Naive B cell (primary cell): Measurements from ENCODE around the gene MCCC1. TPM values are rescaled to one million over a fixed set of nuclear protein-coding genes. Genes with fewer than 3 reads are reported as not detected.
A peak's percentile ranks its signal among the peaks of the same experiment; 100 is the strongest.

Source experiments
- ATAC-seq, 2 donors: fragments of 150-1000 bp; cut with Tn5 transposase; 2 replicates each; pipeline ENCODE4 v1.10.0; 2021; ENCODE audit warnings: low read depth in 2 of 2, mild to moderate bottlenecking in 2 of 2, moderate library complexity in 2 of 2
- DNase-seq: peaks from one replicate; pipeline ENCODE4 v3.0.0; 2022
- H3K27ac Mint-ChIP-seq, 6 donors: one replicate each; pipeline ENCODE4 v1.8.0; 2020 to 2022; ENCODE audit warnings: mild to moderate bottlenecking in 6 of 6, mixed read lengths in 6 of 6, moderate library complexity in 5 of 6, inconsistent platforms in 2 of 6
- H3K27me3 Mint-ChIP-seq, 3 donors: one replicate each; pipeline ENCODE4 v1.8.0; 2021 to 2022; ENCODE audit warnings: mixed read lengths in 3 of 3, mild to moderate bottlenecking in 1 of 3
- H3K36me3 Mint-ChIP-seq, 2 donors: one replicate each; pipeline ENCODE4 v1.8.0; 2020 to 2022; ENCODE audit warnings: mixed read lengths in 2 of 2, inconsistent platforms in 1 of 2, mild to moderate bottlenecking in 1 of 2
- H3K4me1 Mint-ChIP-seq, 3 donors: one replicate each; pipeline ENCODE4 v1.8.0; 2020 to 2022; ENCODE audit warnings: mixed read lengths in 3 of 3, inconsistent platforms in 1 of 3, mild to moderate bottlenecking in 1 of 3, moderate library complexity in 1 of 3
- H3K4me3 Mint-ChIP-seq, 8 donors: one replicate each; pipeline ENCODE4 v1.8.0; 2020 to 2022; ENCODE audit warnings: mild to moderate bottlenecking in 8 of 8, mixed read lengths in 8 of 8, moderate library complexity in 8 of 8, inconsistent platforms in 2 of 8
- H3K9me3 Mint-ChIP-seq, 7 donors: one replicate each; pipeline ENCODE4 v1.8.0; 2020 to 2022; ENCODE audit warnings: mixed read lengths in 7 of 7, mild to moderate bottlenecking in 5 of 7, inconsistent platforms in 2 of 7, moderate library complexity in 1 of 7
- polyA plus RNA-seq, 6 donors: library from polyadenylated mRNA; unstranded; fragments of 300-500 nt; fragmentation: Illumina TruSeq; gene quantifications; one replicate each; pipeline ENCODE4 v1.2.3, GENCODE V29; 2021; ENCODE audit warnings: low read depth in 6 of 6

The MCCC1 gene
- polyA plus RNA-seq, 6 donors from 2014 or later, result 26.9 to 37.7 (median 34.2) TPM

DNA sequence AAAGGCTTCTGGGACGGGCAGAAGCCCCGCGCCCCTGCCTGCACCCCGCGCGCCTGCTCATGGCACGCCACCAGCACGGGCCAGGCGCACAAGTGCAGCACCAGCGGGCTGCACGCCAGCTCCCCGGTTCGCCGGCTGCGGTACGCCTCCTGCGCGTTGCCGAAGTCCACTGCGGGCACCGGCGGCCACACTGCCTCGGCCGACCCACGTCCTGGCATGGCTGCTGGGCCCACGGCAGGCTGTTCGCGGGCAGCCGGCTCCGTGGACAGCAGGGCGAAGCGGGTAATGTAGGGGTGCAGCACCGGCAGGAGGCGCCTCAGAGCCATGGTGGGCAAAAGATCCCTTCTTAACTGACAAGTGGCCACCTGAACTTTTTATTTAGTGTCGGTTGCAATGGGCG is 34.8 kb downstream of the MCCC1 start:
- DNase-seq (no peak), ATAC-seq (no peak)
- H3K27ac Mint-ChIP-seq, result peak overlapping the region in 1 of 6 donors; percentile 1
- no peak overlapping the region for H3K4me3 Mint-ChIP-seq
- no peaks in the 10 kb centered on the region for H3K27me3 Mint-ChIP-seq
- no peaks in the 10 kb centered on the region for H3K4me1 Mint-ChIP-seq
- H3K36me3 Mint-ChIP-seq, result peaks cover 19 to 33% of the 10 kb centered on the region in 2 donors
- no peaks in the 10 kb centered on the region for H3K9me3 Mint-ChIP-seq

GRCh38 chr3:183061391-183062172 is 37.7 kb downstream of the MCCC1 start:
- H3K4me1 Mint-ChIP-seq, result no peaks in the 10 kb centered on the region
- peak overlapping the region in 1 of 6 donors; percentile 34 for H3K27ac Mint-ChIP-seq
- peaks cover 13 to 19% of the 10 kb centered on the region in 2 donors for H3K36me3 Mint-ChIP-seq
- no peak overlapping the region for H3K4me3 Mint-ChIP-seq
- DNase-seq (no peak), ATAC-seq (no peak)
- no peaks in the 10 kb centered on the region for H3K27me3 Mint-ChIP-seq
- no peaks in the 10 kb centered on the region for H3K9me3 Mint-ChIP-seq

GRCh38 chr3:183058351-183058750 is 40.9 kb downstream of the MCCC1 start:
- Mint-ChIP-seq H3K27ac (no peak overlapping the region), H3K4me3 (no peak overlapping the region), H3K36me3 (peaks cover 0 to 7% of the 10 kb centered on the region in 2 donors), H3K9me3 (no peaks in the 10 kb centered on the region), H3K4me1 (no peaks in the 10 kb centered on the region), H3K27me3 (no peaks in the 10 kb centered on the region)
- ATAC-seq (no peak), DNase-seq (no peak)

- no peak overlapping the region for H3K27ac Mint-ChIP-seq
- no peak for DNase-seq
- H3K9me3 Mint-ChIP-seq, result peaks cover 0 to 6% (median 0%) of the 10 kb centered on the region in 7 donors
- no peak overlapping the region for H3K4me3 Mint-ChIP-seq
- ATAC-seq, result no peak
- H3K36me3 Mint-ChIP-seq, result peaks cover 30 to 31% of the 10 kb centered on the region in 2 donors
- no peaks in the 10 kb centered on the region for H3K27me3 Mint-ChIP-seq
- H3K4me1 Mint-ChIP-seq, result peaks cover 14 to 16% (median 15%) of the 10 kb centered on the region in 3 donors
Measured at GRCh38 chr3:183050706-183051105, 48.6 kb downstream of the MCCC1 start.

DNA sequence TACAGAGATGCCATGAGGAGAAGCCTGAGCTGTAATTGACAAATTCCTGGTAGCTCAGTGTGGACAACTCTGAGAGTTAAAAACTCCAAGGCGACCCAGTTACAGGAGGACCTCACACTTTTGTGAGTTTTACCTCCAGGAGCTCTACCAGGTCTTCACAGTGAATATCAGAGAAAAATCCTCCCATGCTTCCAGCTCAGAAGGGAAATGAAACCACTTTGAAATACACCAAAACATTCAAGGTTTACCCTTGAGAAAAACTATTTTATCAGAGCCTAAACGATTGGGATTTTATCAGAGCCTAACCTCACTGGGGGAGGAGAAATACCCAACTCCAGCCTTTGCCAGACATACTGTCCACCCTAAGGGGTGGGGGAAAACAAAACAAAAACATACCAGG is 52.4 kb downstream of the MCCC1 start:
- DNase-seq, result no peak

GRCh38 chr3:183044547-183045229 is 54.6 kb downstream of the MCCC1 start:
- no peaks in the 10 kb centered on the region for H3K27me3 Mint-ChIP-seq
- peak overlapping the region in 4 of 8 donors; percentile 6 to 66 (median 42) for H3K4me3 Mint-ChIP-seq
- peaks cover 22 to 30% (median 29%) of the 10 kb centered on the region in 3 donors for H3K4me1 Mint-ChIP-seq
- H3K36me3 Mint-ChIP-seq, result peaks cover 29 to 34% of the 10 kb centered on the region in 2 donors
- H3K9me3 Mint-ChIP-seq, result no peaks in the 10 kb centered on the region
- DNase-seq, result no peak
- H3K27ac Mint-ChIP-seq, result peak overlapping the region in 5 of 6 donors; percentile 30 to 89 (median 59)
- peak; percentile 74 to 80 for ATAC-seq

More for the DNA sequence above, 52.4 kb downstream of the MCCC1 start:
- H3K27me3 Mint-ChIP-seq, result no peaks in the 10 kb centered on the region
- H3K27ac Mint-ChIP-seq, result peak overlapping the region; percentile 18 to 90 (median 53)
- peaks cover 22 to 30% (median 25%) of the 10 kb centered on the region in 3 donors for H3K4me1 Mint-ChIP-seq
- peak in 1 of 2 donors; percentile 52 for ATAC-seq
- peak overlapping the region in 4 of 8 donors; percentile 16 to 60 (median 32) for H3K4me3 Mint-ChIP-seq
- peaks cover 37 to 42% of the 10 kb centered on the region in 2 donors for H3K36me3 Mint-ChIP-seq
- H3K9me3 Mint-ChIP-seq, result peaks cover 0 to 6% (median 0%) of the 10 kb centered on the region in 7 donors

- H3K36me3 Mint-ChIP-seq, result peaks cover 32 to 48% of the 10 kb centered on the region in 2 donors
- no peaks in the 10 kb centered on the region for H3K27me3 Mint-ChIP-seq
- ATAC-seq (no peak), DNase-seq (no peak)
- H3K4me1 Mint-ChIP-seq, result peaks cover 0 to 4% (median 0%) of the 10 kb centered on the region in 3 donors
- no peak overlapping the region for H3K4me3 Mint-ChIP-seq
- no peaks in the 10 kb centered on the region for H3K9me3 Mint-ChIP-seq
- no peak overlapping the region for H3K27ac Mint-ChIP-seq
Measured at GRCh38 chr3:183038757-183039156, 60.5 kb downstream of the MCCC1 start.

GRCh38 chr3:183038221-183038620 is 61.1 kb downstream of the MCCC1 start:
- Mint-ChIP-seq H3K4me1 (peaks cover 0 to 4% (median 0%) of the 10 kb centered on the region in 3 donors), H3K36me3 (peaks cover 35 to 47% of the 10 kb centered on the region in 2 donors), H3K9me3 (no peaks in the 10 kb centered on the region), H3K27ac (peak overlapping the region in 1 of 6 donors; percentile 29), H3K4me3 (peak overlapping the region in 1 of 8 donors; percentile 16), H3K27me3 (no peaks in the 10 kb centered on the region)
- ATAC-seq (no peak), DNase-seq (no peak)

DNA sequence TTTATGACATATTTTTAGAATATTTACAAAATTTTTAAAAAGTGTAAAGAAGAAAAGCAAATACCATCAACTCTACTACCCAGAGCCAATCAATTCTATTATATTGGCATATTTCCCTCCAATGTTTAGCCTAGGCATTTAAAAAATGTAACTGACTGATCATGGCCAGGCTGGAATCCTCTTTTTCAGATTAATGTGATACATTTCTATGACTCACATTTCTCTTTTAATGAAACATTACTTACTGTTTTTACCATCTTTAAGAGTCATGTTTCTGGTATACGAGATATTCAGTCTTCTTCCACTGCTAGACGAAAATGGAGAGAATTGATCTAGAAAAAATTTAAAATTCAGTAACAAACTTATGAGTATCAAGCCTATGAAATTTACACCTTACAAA is 65.5 kb downstream of the MCCC1 start:
- Mint-ChIP-seq H3K4me3 (no peak overlapping the region), H3K36me3 (peaks cover 47 to 57% of the 10 kb centered on the region in 2 donors), H3K27me3 (no peaks in the 10 kb centered on the region), H3K4me1 (no peaks in the 10 kb centered on the region), H3K27ac (no peak overlapping the region), H3K9me3 (peaks cover 0 to 6% (median 0%) of the 10 kb centered on the region in 7 donors)
- no peak for DNase-seq
- ATAC-seq, result no peak

DNA sequence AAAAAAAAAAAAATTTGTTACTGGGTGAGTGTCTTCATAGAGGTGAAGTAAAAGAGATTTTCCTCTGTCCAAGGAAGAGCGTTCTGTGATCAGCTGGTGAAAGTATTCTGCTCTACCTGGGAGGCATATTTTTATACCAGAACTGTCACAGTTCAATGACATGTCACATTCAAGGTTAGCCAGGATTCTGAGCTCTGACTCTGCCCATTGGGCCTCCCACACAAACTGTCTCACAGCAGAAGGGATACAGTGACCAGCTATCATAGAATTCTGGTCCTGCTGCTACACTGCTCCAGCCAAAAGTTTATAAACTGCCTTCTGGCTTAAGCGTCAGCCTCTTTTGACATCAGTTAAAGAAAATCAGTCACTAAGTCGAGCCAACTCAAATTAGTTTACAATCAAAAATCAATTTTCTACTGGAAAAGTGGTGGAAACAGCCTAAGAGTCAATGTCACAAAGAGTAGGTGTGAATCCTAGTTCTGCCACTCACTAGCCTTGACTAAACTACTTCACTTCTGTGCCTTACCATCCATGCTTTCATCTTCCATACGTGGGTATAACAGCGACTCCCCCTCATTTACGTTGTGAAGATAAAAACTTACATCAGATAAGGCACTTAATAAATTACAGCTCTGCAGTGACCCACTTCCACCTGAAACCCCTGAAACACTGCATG is 66.3 kb downstream of the MCCC1 start:
- no peak overlapping the region for H3K4me3 Mint-ChIP-seq
- DNase-seq (no peak), ATAC-seq (no peak)
- H3K27ac Mint-ChIP-seq, result no peak overlapping the region
- H3K4me1 Mint-ChIP-seq, result no peaks in the 10 kb centered on the region
- H3K36me3 Mint-ChIP-seq, result peaks cover 53 to 59% of the 10 kb centered on the region in 2 donors
- no peaks in the 10 kb centered on the region for H3K27me3 Mint-ChIP-seq
- H3K9me3 Mint-ChIP-seq, result peaks cover 0 to 7% (median 2%) of the 10 kb centered on the region in 7 donors

DNA sequence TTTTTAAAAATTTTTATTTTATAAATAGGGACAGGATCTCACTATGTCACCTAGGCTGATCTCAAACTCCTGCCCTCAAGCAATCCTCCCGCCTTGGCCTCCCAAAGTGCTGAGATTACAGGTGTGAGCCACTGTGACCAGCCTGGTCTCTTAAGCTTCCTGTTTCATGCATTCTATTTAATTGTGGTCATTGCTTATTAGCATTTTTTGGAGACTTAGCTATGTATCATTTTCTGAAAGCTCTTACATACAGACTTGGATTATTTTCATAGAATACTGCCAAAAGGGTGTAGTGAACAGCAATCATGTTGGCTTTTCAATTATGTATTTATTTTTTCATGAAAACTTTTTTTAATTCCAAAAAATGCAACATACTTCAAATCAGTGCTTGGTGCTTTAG is 67.5 kb downstream of the MCCC1 start:
- no peak overlapping the region for H3K4me3 Mint-ChIP-seq
- H3K36me3 Mint-ChIP-seq, result peaks cover 46 to 56% of the 10 kb centered on the region in 2 donors
- no peak overlapping the region for H3K27ac Mint-ChIP-seq
- ATAC-seq, result no peak
- H3K27me3 Mint-ChIP-seq, result no peaks in the 10 kb centered on the region
- no peak for DNase-seq
- H3K9me3 Mint-ChIP-seq, result peaks cover 0 to 7% (median 2%) of the 10 kb centered on the region in 7 donors
- no peaks in the 10 kb centered on the region for H3K4me1 Mint-ChIP-seq

- H3K4me3 Mint-ChIP-seq, result no peak overlapping the region
- H3K4me1 Mint-ChIP-seq, result no peaks in the 10 kb centered on the region
- no peak overlapping the region for H3K27ac Mint-ChIP-seq
- ATAC-seq, result no peak
- DNase-seq, result no peak
- peaks cover 0 to 7% (median 2%) of the 10 kb centered on the region in 7 donors for H3K9me3 Mint-ChIP-seq
- peaks cover 36 to 52% of the 10 kb centered on the region in 2 donors for H3K36me3 Mint-ChIP-seq
- H3K27me3 Mint-ChIP-seq, result no peaks in the 10 kb centered on the region
Measured at GRCh38 chr3:183028416-183028815, 70.9 kb downstream of the MCCC1 start.

DNA sequence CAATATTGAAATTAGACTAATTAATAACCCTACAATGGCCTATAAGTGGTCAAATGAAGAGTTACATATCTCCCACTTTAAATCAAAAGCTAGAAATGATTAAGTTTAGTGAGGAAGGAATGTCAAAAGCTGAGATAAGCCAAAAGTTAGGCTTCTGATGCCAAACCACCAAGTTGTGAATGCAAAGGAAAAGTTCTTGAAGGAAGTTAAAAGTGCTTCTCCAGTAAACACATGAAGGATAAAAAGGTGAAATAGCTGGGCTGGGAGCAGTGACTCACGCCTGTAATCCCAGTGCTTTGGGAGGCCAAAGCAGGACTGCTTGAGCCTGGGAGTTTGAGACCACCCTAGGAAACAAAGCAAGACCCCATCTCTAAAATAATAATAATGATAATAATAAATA is 72.0 kb downstream of the MCCC1 start:
- Mint-ChIP-seq H3K36me3 (peaks cover 27 to 48% of the 10 kb centered on the region in 2 donors), H3K4me1 (no peaks in the 10 kb centered on the region), H3K27me3 (no peaks in the 10 kb centered on the region), H3K9me3 (peaks cover 0 to 7% (median 2%) of the 10 kb centered on the region in 7 donors), H3K4me3 (peak overlapping the region in 1 of 8 donors; percentile 62), H3K27ac (no peak overlapping the region)
- no peak for ATAC-seq
- DNase-seq, result no peak
